ENCODE data around the gene ZNF76. TPM values are rescaled to one million over a fixed set of nuclear protein-coding genes. Genes with fewer than 3 reads are reported as not detected.

The ZNF76 gene
- total and polyA plus RNA-seq, 2 of the 13 experiments (the other 11 are each of a cell fraction or from before 2014, with no cell fraction given), result 13.2 to 26.4 TPM

- TF ChIP-seq, protein P1, sequence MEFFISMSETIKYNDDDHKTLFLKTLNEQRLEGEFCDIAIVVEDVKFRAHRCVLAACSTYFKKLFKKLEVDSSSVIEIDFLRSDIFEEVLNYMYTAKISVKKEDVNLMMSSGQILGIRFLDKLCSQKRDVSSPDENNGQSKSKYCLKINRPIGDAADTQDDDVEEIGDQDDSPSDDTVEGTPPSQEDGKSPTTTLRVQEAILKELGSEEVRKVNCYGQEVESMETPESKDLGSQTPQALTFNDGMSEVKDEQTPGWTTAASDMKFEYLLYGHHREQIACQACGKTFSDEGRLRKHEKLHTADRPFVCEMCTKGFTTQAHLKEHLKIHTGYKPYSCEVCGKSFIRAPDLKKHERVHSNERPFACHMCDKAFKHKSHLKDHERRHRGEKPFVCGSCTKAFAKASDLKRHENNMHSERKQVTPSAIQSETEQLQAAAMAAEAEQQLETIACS (CRISPR knock-in tag; IDR thresholded peaks at IDR 0.05), result no peak
- TF ChIP-seq PPARG (CRISPR knock-in tag; conservative IDR thresholded peaks at IDR 0.05), result no peak
- no peak for TF ChIP-seq ZKSCAN8 (CRISPR knock-in tag; IDR thresholded peaks at IDR 0.05; ENCODE audit: borderline replicate concordance)
- no peak for TF ChIP-seq HMGA1 (CRISPR knock-in tag; conservative IDR thresholded peaks at IDR 0.05)
- no peak for TF ChIP-seq ATF6 (CRISPR knock-in tag; conservative IDR thresholded peaks at IDR 0.05)
- TF ChIP-seq ZGPAT (CRISPR knock-in tag; IDR thresholded peaks at IDR 0.05), result no peak
- TF ChIP-seq TMF1 (CRISPR knock-in tag; IDR thresholded peaks at IDR 0.05; ENCODE audit: low read depth), result no peak
- no peak for TF ChIP-seq ATM (IDR thresholded peaks at IDR 0.05; ENCODE audit: borderline replicate concordance)
- no peak for TF ChIP-seq ZSCAN29 (CRISPR knock-in tag; conservative IDR thresholded peaks at IDR 0.05)
- TF ChIP-seq ATRX (CRISPR knock-in tag; IDR thresholded peaks at IDR 0.05; ENCODE audit: borderline replicate concordance), result no peak
- TF ChIP-seq AFF4 (CRISPR knock-in tag; IDR thresholded peaks at IDR 0.05), result no peak
- no peak for TF ChIP-seq TCF7 (IDR thresholded peaks at IDR 0.05; ENCODE audit: low read depth)
- no peak for TF ChIP-seq SSRP1 (CRISPR knock-in tag; IDR thresholded peaks at IDR 0.05)
- TF ChIP-seq, protein P2, sequence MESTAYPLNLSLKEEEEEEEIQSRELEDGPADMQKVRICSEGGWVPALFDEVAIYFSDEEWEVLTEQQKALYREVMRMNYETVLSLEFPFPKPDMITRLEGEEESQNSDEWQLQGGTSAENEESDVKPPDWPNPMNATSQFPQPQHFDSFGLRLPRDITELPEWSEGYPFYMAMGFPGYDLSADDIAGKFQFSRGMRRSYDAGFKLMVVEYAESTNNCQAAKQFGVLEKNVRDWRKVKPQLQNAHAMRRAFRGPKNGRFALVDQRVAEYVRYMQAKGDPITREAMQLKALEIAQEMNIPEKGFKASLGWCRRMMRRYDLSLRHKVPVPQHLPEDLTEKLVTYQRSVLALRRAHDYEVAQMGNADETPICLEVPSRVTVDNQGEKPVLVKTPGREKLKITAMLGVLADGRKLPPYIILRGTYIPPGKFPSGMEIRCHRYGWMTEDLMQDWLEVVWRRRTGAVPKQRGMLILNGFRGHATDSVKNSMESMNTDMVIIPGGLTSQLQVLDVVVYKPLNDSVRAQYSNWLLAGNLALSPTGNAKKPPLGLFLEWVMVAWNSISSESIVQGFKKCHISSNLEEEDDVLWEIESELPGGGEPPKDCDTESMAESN (CRISPR knock-in tag; conservative IDR thresholded peaks at IDR 0.05), result no peak
- TF ChIP-seq RORA (CRISPR knock-in tag; IDR thresholded peaks at IDR 0.05), result no peak
- no peak for TF ChIP-seq KDM6A (CRISPR knock-in tag; IDR thresholded peaks at IDR 0.05; ENCODE audit: low read depth)
- TF ChIP-seq ZNF790 (CRISPR knock-in tag; IDR thresholded peaks at IDR 0.05; ENCODE audit: borderline replicate concordance), result no peak
- no peak for TF ChIP-seq ZNF747 (CRISPR knock-in tag; IDR thresholded peaks at IDR 0.05; ENCODE audit: borderline replicate concordance)
These were observed 34.9 kb downstream of the ZNF76 start (continued) for GRCh38 chr6:35294308-35294945.
